Liver (tissue), 9 donors: ENCODE results near the gene ZNF786. TPM values are rescaled to one million over a fixed set of nuclear protein-coding genes. Genes with fewer than 3 reads are reported as not detected.
"Not testable (repeated sequence)": the region's sequence is repeated elsewhere in the genome, so short reads cannot be mapped to it uniquely, and the experiment has no call there.

Experiments
- DNase-seq: peaks from one replicate; pipeline ENCODE4 v3.0.0-alpha.2; 2017; ENCODE audit warnings: low spot score
- H3K27ac ChIP-seq, 2 donors: one replicate each; pipeline ENCODE4 v1.7.0; 2013; ENCODE audit warnings: inconsistent platforms in 2 of 2, low read length in 2 of 2, control low read depth in 1 of 2, low read depth in 1 of 2, mild to moderate bottlenecking in 1 of 2
- H3K27me3 ChIP-seq, 4 donors: one replicate each; pipeline versions ENCODE4 v1.6.1 to v1.7.0; 2013; ENCODE audit warnings: low read length in 3 of 4, inconsistent platforms in 1 of 4, mild to moderate bottlenecking in 1 of 4, moderate library complexity in 1 of 4; ENCODE audit not compliant: control insufficient read depth in 4 of 4, insufficient read depth in 4 of 4
- H3K36me3 ChIP-seq, 4 donors: one replicate each; pipeline versions ENCODE4 v1.6.1 to v1.7.0; 2013; ENCODE audit warnings: low read length in 3 of 4, mild to moderate bottlenecking in 3 of 4, low read depth in 1 of 4, moderate library complexity in 1 of 4; ENCODE audit not compliant: control insufficient read depth in 4 of 4, insufficient read depth in 3 of 4
- H3K4me1 ChIP-seq, 4 donors: one replicate each; pipeline versions ENCODE4 v1.6.1 to v1.7.0; 2013; ENCODE audit warnings: low read length in 3 of 4, mild to moderate bottlenecking in 3 of 4, moderate library complexity in 1 of 4; ENCODE audit not compliant: control insufficient read depth in 4 of 4, insufficient read depth in 4 of 4
- H3K4me3 ChIP-seq, 3 donors: one replicate each; pipeline versions ENCODE4 v1.6.1 to v1.7.0; 2013; ENCODE audit warnings: low read length in 3 of 3, control low read depth in 1 of 3, low read depth in 1 of 3, mild to moderate bottlenecking in 1 of 3
- H3K9ac ChIP-seq, 2 donors: one replicate each; pipeline ENCODE4 v1.7.0; 2013; ENCODE audit warnings: low read length in 2 of 2, mild to moderate bottlenecking in 2 of 2, moderate library complexity in 2 of 2, control low read depth in 1 of 2, low read depth in 1 of 2
- H3K9me3 ChIP-seq, 4 donors: one replicate each; pipeline versions ENCODE4 v1.6.1 to v1.7.0; 2013; ENCODE audit warnings: low read length in 3 of 4; ENCODE audit not compliant: control insufficient read depth in 4 of 4
- ATF3 ChIP-seq: IDR thresholded peaks from 2 replicates; pipeline ENCODE4 v1.6.1; 2016; ENCODE audit warnings: antibody characterized with exemption
- CTCF ChIP-seq: fragments of 150-350 bp; IDR thresholded peaks from 2 replicates; pipeline ENCODE4 v1.5.1; 2017; ENCODE audit warnings: improper control_type of control experiment, low read depth, low read length; ENCODE audit not compliant: missing input control
- EGR1 ChIP-seq, 2 donors: IDR thresholded peaks; 2 replicates each; pipeline ENCODE4 v1.6.1; 2016 to 2018; ENCODE audit warnings: antibody characterized with exemption in 2 of 2, low read depth in 2 of 2
- FOXA1 ChIP-seq: IDR thresholded peaks from 2 replicates; pipeline ENCODE4 v1.6.1; 2016; ENCODE audit warnings: antibody characterized with exemption
- FOXA2 ChIP-seq: IDR thresholded peaks from 2 replicates; pipeline ENCODE4 v1.6.1; 2016; ENCODE audit warnings: antibody characterized with exemption
- GABPA ChIP-seq, 2 donors: IDR thresholded peaks in 1 of 2; conservative IDR thresholded peaks in 1 of 2; 2 replicates each; pipeline ENCODE4 v1.6.1; 2016; ENCODE audit warnings: antibody characterized with exemption in 2 of 2, mild to moderate bottlenecking in 1 of 2, moderate library complexity in 1 of 2
- HNF4A ChIP-seq, 2 donors: conservative IDR thresholded peaks; 2 replicates each; pipeline ENCODE4 v1.6.1; 2016; ENCODE audit warnings: antibody characterized with exemption in 2 of 2, mild to moderate bottlenecking in 2 of 2
- HNF4G ChIP-seq: IDR thresholded peaks from 2 replicates; pipeline ENCODE4 v1.6.1; 2016; ENCODE audit warnings: antibody characterized with exemption
- JUND ChIP-seq, 2 donors: IDR thresholded peaks; 2 replicates each; pipeline ENCODE4 v1.6.1; 2016; ENCODE audit warnings: antibody characterized with exemption in 2 of 2
- MAX ChIP-seq: IDR thresholded peaks from 2 replicates; pipeline ENCODE4 v1.6.1; 2016; ENCODE audit warnings: antibody characterized with exemption
- NR2F2 ChIP-seq: IDR thresholded peaks from 2 replicates; pipeline ENCODE4 v1.6.1; 2016; ENCODE audit warnings: antibody characterized with exemption
- RAD21 ChIP-seq, 2 donors: IDR thresholded peaks; 2 replicates each; pipeline ENCODE4 v1.6.1; 2016; ENCODE audit warnings: antibody characterized with exemption in 2 of 2, mild to moderate bottlenecking in 2 of 2
- REST ChIP-seq: IDR thresholded peaks from 2 replicates; pipeline ENCODE4 v1.6.1; 2016; ENCODE audit warnings: antibody characterized with exemption, mild to moderate bottlenecking
- RXRA ChIP-seq, 2 donors: IDR thresholded peaks; 2 replicates each; pipeline ENCODE4 v1.6.1; 2017 to 2018; ENCODE audit warnings: antibody characterized with exemption in 2 of 2, mild to moderate bottlenecking in 1 of 2
- SP1 ChIP-seq: IDR thresholded peaks from 2 replicates; pipeline ENCODE4 v1.6.1; 2018; ENCODE audit warnings: antibody characterized with exemption, mild to moderate bottlenecking
- TAF1 ChIP-seq: conservative IDR thresholded peaks from 2 replicates; pipeline ENCODE4 v1.6.1; 2016; ENCODE audit warnings: antibody characterized with exemption, mild to moderate bottlenecking
- YY1 ChIP-seq: IDR thresholded peaks from 2 replicates; pipeline ENCODE4 v1.6.1; 2016; ENCODE audit warnings: antibody characterized with exemption, mild to moderate bottlenecking
- ZBTB33 ChIP-seq: IDR thresholded peaks from 2 replicates; pipeline ENCODE4 v1.6.1; 2016; ENCODE audit warnings: antibody characterized with exemption
- WGBS: extraction: QIAGEN DNeasy Blood & Tissue Kit; methylation state at CpG from one replicate; pipeline ENCODE4 v1.1.7; 2013; 5-methylcytosine and 5-hydroxymethylcytosine counted together
- polyA plus RNA-seq, 2 donors: library from polyadenylated mRNA; stranded (reverse) in 1 of 2; unstranded in 1 of 2; fragments of 200-250 nt in 1 of 2; fragments of >200 nt in 1 of 2; fragmentation: Nextera tagmentation in 1 of 2; extraction: Ambion mirVana in 1 of 2; gene quantifications; one replicate each; pipeline versions ENCODE4 v1.2.1 to v1.2.3, GENCODE V29; 2013 to 2015
- total RNA-seq, 2 donors: library from RNA; depleted of rRNA; stranded (reverse); fragments of >200 nt; gene quantifications; one replicate each; pipeline ENCODE4 v1.2.3, GENCODE V29; 2014
- donor health status: healthy.
- donor health status: healthy.
- donor health status: healthy.
- donor health status: healthy.
- donor health status: healthy.

ZNF786 gene
- total and polyA plus RNA-seq, 4 donors: 1.0 to 5.9 (median 2.3) TPM

- Histone ChIP-seq H3K27ac (no peak overlapping the region), H3K27me3 (no peaks in the 10 kb centered on the region), H3K9ac (no peak overlapping the region), H3K4me1 (no peaks in the 10 kb centered on the region), H3K9me3 (no peaks in the 10 kb centered on the region), H3K36me3 (no peaks in the 10 kb centered on the region), H3K4me3 (no peak overlapping the region)
- WGBS: 87% methylated on average over 4 of the region's 4 CpGs
- DNase-seq: no peak
- no peak for TF ChIP-seq REST
- TF ChIP-seq FOXA1: no peak
- no peak for TF ChIP-seq ZBTB33
- no peak for TF ChIP-seq ATF3
- TF ChIP-seq GABPA (IDR thresholded peaks at IDR 0.05 in 1 of 2, conservative IDR thresholded peaks at IDR 0.05 in 1 of 2): no peak
- no peak for TF ChIP-seq HNF4A (conservative IDR thresholded peaks at IDR 0.05)
- no peak for TF ChIP-seq YY1
- TF ChIP-seq MAX: no peak
- TF ChIP-seq RAD21 (IDR thresholded peaks at IDR 0.05): no peak
- no peak for TF ChIP-seq HNF4G
- TF ChIP-seq TAF1: no peak
- TF ChIP-seq SP1: no peak
- no peak for TF ChIP-seq RXRA (IDR thresholded peaks at IDR 0.05)
- TF ChIP-seq FOXA2: no peak
- no peak for TF ChIP-seq JUND (IDR thresholded peaks at IDR 0.05)
- no peak for TF ChIP-seq CTCF
Measured at GRCh38 chr7:149097088-149097487, 6.6 kb upstream of the ZNF786 start.

GRCh38 chr7:149093228-149093627 lies 2.7 kb upstream of the ZNF786 start:
- TF ChIP-seq NR2F2 (no peak), REST (no peak), RXRA (IDR thresholded peaks at IDR 0.05) (no peak), HNF4A (conservative IDR thresholded peaks at IDR 0.05) (no peak), GABPA (IDR thresholded peaks at IDR 0.05 in 1 of 2, conservative IDR thresholded peaks at IDR 0.05 in 1 of 2) (no peak), RAD21 (IDR thresholded peaks at IDR 0.05) (no peak), JUND (IDR thresholded peaks at IDR 0.05) (no peak), EGR1 (IDR thresholded peaks at IDR 0.05; ENCODE audit: low read depth in 2 of 2) (no peak), MAX (no peak), HNF4G (no peak), FOXA2 (no peak)
- H3K36me3 ChIP-seq: no peaks in the 10 kb centered on the region
- WGBS: 61% methylated on average over 4 of the region's 4 CpGs
- no peak overlapping the region for H3K27ac ChIP-seq
- no peak for DNase-seq
- H3K9me3 ChIP-seq: no peaks in the 10 kb centered on the region
- H3K27me3 ChIP-seq: no peaks in the 10 kb centered on the region
- H3K4me1 ChIP-seq: peaks cover 0 to 8% (median 8%) of the 10 kb centered on the region in 4 donors
- no peak overlapping the region for H3K4me3 ChIP-seq
- H3K9ac ChIP-seq: no peak overlapping the region

- 97% methylated on average over 20 of the region's 20 CpGs for WGBS
Measured at GRCh38 chr7:149092244-149092643, 1.7 kb upstream of the ZNF786 start.

More at GRCh38 chr7:149092244-149092643, 1.7 kb upstream of the ZNF786 start:
- H3K4me3 ChIP-seq, H3K27me3 ChIP-seq, H3K9ac ChIP-seq, H3K27ac ChIP-seq, DNase-seq, H3K9me3 ChIP-seq, H3K4me1 ChIP-seq, H3K36me3 ChIP-seq: not testable (repeated sequence)
